HG03108 (cell line): ENCODE data around the gene PHC2.
"Not testable (repeated sequence)": the region's sequence is repeated elsewhere in the genome, so short reads cannot be mapped to it uniquely, and the experiment has no call there.

Experiments used
- ATAC-seq: cut with Tn5 transposase; IDR thresholded peaks from one replicate; pipeline ENCODE4 v1.9.1; 2021; ENCODE audit warnings: moderate library complexity; ENCODE audit not compliant: unreplicated experiment

Gene PHC2

DNA sequence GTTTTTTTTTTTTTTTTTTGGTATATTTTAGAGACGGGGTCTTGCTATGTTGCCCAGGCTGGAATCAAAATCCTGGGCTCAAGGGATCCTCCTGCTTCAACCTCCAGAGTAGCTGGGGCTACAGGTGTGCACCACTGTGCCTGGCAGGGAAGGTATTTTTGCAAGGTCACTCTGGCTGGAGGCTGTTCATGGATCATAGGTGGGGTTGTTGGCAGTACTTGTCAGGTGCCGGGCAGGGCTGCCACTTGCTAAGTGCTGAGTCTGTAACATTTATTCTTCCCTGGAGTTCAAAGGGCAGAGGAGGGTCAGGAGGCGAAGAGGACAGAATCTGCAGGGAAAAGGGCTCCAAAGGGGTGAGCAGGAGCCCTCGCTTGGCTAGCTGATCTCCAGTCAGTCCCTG lies 134.1 kb downstream of the PHC2 start:
- no peak for ATAC-seq

DNA sequence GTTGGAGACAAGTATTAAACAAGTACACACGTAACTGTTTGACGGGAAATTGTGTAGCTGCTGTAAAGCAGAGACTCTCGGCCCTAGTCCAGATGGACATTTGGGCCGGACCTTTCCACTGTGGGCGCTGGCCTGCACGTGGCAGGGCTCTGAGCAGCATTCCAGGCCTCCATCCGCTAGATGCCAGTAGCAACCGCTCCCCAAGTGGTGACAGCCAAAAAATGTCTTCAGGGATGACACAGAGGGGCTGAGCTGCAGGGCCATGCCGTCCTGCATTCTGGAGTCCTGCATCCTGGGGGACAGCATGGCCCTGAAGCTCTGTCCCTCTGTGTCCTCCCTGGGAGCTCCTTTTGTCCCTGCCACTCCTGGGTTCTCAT lies 134.8 kb downstream of the PHC2 start:
- ATAC-seq: no peak

DNA sequence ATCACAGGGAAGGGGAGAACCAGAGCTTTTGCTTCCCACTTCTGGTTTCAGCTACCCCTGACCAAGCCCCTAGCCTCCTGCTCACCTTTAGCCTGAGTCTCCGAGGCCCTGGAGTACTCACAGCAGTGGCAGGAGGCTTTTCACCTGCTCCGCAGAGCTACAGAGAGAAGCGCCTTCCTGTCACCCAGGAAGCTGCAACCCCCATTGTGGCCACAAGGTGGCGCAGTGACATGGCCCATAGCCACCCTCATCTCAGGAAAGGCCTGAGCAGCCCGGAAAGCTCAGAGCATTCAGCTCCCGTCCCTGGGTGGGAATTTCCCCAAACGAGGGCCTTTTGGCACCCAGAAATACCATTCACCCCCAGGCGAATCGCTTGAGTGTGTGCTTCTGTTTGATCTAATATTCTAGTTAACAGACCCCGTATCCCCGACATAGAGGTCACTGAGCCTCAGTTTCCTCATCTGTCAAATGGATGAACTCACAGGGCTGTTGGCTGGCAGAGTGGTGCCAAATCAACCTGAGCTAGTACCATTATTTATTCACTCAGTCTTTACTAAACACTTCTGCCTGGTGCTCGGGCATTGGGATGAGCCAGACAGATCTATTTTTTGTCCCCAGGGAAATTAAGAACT lies 135.3 kb downstream of the PHC2 start:
- peak; percentile 64 for ATAC-seq

DNA sequence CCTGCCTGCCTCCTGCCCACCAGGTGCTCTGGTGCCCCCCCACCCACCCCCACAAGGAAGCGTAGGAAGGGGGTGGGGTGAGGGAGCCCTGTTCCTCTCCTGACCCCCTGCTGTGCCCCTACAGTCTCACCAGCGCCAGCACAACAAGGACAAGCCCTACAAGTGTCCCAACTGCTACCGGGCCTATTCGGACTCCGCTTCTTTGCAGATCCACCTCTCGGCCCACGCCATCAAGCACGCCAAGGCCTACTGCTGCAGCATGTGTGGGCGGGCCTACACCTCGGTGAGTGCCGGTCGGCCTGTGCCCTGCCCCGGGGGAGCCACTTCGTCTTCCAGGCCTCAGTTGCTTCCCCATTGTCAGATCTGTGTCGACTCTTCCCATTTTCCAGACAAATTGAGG lies 135.9 kb downstream of the PHC2 start:
- no peak for ATAC-seq

DNA sequence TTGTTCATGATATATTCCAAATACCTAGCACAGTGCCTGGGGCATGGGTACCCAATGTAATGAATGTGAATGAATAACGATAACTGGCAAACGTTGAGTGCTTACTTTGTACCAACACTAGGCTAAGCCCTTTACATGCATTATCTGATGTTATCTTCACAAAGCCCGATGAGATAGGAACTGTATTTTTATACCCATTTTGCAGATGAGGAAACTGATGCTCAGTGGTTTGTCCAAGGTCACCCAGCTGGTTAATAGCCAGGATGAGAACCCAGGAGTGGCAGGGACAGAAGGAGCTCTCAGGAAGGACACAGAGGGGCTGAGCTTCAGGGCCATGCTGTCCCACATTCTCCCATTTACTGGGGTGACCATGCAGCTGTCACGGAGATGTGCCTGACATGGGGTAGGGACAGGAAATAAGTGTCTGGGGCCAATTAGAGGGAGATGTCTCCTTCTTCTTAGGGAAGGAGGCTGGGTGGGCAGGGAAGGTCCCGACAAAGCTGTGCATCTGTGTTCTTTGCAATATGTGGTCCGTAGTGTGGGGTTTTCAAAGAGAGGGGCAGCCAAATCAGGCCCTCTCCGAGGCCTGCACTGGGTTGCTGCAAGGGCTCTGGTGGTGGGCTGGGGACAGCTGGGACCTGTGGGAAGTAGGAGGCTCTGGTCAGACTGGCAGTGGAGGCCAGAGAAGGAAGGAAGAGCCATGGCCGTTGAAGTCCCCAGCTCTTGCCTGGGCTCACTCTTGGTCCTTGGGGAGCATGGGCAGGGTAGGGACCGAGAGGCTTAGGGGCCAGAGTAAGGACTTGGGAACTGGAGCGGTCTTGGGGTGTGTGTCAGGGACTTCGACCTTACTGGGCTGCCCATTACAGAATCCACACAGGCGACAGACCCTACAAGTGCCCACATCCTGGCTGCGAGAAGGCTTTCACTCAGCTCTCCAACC lies 136.6 kb downstream of the PHC2 start:
- no peak for ATAC-seq

DNA sequence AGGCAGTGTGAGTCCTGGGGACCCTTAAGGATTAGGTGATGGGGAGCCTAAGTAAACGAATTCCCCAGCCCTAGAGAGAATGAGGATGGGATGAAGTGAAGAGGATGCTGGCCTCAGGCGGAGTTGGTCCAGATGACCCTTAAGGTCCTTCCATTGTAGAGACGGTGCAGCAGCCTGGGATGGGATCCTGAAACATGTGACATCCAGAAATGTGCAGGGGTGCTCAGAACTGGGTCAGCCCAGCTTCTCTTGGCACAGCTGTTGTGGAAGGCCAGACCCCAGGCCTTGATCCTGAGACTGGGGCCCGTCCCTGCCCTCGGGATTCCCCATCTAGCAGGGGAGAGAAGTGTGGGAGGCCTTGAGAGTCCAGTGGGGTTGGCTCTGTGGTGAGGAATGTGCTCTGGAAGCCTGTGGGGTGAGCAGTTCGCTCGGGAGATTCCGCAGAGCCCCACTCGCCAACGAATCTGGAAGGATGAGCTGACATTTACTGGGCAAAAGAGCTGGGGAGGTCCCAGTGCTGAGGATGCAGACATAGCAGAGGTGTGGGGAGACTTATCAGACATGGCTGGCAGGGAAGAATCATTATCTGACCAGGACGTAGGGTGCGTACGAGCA lies 138.1 kb downstream of the PHC2 start:
- ATAC-seq: no peak

DNA sequence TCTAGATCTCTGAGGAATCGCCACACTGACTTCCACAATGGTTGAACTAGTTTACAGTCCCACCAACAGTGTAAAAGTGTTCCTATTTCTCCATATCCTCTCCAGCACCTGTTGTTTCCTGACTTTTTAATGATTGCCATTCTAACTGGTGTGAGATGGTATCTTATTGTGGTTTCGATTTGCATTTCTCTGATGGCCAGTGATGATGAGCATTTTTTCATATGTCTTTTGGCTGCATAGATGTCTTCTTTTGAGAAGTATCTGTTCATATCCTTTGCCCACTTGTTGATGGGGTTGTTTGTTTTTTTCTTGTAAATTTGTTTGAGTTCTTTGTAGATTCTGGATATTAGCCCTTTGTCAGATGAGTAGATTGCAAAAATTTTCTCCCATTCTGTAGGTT lies 140.3 kb downstream of the PHC2 start:
- ATAC-seq: not testable (repeated sequence)

DNA sequence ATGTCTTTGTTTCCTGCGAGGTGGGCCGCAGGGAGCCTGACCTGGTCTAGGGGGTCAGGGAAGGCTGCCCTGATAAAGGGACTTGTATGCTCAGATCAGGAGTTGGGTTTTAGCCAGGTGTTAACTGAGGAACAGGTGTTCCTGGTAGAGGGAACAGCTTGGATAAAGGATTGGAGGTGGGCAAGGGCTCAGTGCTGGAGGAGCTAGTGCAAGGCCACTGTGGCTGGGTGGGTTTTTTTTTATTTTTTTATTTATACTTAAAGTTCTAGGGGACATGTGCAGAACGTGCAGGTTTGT lies 141.1 kb downstream of the PHC2 start:
- no peak for ATAC-seq

DNA sequence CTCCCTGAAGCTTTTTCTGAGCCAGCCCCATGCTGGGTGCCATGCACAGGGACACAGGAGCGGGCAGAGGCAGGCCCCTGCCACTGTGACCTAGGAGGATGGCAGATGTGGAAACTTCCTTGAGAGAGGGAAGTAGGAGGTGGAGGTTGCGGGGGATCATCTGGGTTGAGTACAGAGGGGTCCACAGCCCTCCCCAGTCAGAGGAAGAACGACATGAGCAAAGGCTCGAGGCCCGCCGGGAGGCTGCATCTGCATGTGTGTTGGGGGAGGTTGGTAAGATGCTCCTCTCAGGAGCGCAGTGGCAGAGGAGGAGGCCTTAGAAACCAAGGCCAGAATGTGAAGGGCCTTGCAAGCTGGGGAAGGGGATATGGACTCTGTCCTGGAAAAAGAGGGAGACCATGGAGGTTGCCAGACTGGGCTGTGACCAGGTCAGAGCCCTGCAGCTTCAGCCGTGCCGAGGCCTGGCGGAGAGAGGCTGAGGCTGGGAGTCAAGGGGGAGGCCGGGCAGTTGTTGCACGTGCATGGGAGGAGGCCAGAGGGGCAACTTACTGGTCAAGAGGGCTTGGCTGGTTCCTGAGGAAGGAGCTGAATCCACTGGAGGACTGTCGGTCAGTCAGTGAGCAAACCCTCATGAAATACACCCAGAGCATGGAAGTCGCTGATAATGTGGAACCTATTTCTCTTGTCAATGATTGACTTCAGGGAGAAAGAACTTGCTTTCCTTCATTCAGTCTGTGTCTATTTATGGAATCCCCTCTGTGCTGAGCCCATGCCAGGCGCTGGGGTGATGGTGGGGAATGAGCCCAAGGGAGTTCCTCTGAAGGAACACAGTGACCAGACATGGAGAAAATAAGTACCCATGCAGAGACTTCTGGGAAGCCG lies 141.7 kb downstream of the PHC2 start:
- ATAC-seq: no peak

DNA sequence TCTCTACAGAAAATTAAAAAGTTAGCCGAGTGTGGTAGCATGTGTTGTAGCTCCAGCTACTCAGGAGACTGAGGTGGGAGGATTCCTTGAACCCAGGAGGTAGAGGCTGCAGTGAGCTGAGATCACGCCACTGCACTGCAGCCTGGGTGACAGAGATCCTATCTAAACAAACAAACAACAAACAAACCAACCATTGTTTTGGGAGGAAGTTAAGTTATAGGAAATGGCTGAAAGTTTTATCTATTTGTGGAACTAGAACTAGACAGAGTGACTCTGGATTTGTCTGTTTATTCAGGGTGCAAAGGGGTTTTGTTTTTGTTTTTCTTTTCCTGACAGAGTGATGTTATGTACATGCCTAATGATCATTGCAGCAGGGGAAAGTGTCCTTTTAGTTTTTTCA lies 143.6 kb downstream of the PHC2 start:
- ATAC-seq: no peak

DNA sequence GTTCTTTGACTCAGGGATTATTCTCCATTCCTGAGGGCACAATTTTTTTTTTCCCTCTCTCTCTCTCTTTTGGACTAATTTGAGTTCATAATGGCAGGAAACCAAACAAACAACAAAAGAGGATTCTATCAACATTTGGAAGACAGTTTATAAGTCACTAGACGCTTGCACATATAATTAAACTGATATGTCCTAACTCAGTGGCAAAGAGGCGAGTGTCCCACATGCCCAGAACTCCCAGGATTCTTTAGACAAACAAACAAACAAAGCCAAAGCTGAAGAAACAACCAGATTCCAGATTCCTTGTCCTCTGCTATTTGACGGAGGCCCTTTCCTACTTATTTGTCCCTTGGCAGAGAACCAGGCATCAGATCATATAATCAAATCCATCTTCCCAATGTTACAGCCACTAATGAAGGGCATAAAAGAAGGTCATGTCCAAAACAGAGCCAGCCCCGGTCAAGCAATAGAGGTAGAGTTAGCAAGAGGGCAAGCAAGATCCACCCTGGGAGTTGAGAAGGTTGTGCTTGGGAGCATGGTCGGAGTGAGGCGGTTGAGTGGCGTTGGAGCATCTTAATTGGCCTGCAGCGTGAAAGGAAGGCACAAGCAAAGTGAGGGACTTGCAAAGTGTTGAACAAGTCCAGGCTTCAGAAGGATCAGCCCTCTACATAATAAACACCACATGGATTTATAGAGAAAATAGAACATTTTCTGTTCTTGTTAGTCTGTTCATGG lies 144.3 kb downstream of the PHC2 start:
- no peak for ATAC-seq

DNA sequence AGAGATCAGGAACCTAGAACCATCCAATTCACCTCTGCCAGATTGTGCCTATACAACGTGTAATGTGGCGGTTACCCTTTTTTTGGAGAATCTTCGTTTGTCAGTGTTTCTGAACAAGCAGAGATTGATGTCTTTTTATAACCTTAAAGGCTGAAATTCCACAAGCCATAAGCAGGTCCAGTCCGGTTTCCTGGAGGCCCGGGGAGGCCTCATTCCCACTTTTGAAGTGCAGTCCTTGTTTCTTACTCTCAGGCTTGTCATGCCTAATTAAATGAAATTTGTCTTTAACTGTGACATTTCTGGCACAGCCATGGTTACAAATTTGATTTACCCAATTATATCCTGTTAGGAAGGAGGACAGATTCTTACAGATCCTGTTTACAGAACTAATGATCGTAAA lies 146.8 kb downstream of the PHC2 start:
- ATAC-seq: no peak

DNA sequence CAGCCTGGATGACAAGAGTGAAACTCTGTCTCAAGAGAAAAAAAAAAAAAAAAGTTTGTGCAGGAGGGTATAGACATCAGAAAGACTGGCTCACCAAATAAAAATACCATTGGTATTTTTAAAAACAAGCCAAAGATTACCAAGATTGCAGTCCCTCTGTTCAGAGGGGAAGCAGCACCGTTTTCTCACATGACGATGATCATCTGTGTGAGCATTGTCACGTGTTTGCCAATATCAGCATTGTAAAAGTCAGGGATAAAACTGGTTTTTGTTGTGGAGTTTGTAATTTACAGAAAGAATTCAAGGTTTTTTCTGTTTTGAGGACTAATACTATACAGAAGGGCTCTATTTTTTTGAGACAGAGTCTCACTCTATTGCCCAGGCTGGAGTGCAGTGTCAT lies 148.1 kb downstream of the PHC2 start:
- ATAC-seq: no peak

DNA sequence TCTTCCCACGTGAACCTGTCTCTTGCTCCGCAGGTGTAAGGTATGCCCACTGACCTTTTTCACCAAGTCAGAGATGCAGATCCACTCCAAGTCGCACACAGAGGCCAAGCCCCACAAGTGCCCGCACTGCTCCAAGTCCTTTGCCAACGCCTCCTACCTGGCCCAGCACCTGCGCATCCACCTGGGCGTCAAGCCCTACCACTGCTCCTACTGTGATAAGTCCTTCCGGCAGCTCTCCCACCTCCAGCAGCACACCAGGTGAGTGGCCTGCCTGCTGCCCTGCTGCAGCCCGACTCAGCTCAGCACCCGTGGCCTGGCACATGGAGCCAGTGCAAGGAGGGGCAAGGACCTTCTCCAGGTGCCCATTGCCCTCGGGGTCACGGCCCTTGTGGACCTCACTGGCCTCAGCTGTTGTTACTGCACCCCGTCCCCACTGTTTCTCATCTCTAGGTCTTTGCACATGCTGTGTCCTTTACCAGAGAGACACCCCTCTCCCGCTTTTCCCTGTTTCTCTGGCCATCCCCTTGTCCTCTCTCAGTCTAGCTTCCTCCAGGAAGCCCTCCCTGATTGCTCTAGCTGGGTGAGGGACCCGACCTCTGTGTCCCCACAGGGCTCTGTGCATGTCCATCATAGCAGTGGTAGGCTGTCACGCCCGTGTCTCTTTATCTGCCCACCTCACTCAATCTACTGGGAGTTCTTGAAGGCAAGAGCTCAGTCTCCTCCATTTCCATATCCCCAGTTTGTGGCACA lies 149.2 kb downstream of the PHC2 start:
- ATAC-seq: no peak

DNA sequence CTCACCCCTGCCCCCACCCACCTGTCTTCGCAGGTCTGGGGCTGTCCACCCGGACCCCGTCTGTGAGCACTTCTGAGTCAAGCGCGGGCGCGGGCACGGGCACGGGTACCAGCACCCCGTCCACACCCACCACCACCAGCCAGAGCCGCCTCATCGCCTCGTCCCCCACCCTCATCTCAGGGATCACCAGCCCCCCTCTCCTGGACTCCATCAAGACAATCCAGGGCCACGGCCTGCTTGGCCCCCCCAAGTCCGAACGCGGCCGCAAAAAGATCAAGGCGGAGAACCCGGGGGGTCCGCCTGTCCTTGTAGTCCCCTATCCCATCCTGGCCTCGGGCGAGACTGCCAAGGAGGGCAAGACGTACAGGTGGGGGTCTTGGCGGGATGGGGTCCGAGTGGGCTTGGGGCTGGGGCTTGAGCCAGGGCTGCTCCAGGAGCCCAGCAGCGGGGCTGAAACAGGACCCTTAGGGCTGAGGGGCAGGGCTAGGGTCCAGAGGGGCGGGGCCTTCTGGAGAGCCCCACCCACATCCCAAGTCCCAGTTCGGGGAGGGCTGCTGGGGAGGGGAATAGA lies 150.7 kb downstream of the PHC2 start:
- ATAC-seq: no peak

DNA sequence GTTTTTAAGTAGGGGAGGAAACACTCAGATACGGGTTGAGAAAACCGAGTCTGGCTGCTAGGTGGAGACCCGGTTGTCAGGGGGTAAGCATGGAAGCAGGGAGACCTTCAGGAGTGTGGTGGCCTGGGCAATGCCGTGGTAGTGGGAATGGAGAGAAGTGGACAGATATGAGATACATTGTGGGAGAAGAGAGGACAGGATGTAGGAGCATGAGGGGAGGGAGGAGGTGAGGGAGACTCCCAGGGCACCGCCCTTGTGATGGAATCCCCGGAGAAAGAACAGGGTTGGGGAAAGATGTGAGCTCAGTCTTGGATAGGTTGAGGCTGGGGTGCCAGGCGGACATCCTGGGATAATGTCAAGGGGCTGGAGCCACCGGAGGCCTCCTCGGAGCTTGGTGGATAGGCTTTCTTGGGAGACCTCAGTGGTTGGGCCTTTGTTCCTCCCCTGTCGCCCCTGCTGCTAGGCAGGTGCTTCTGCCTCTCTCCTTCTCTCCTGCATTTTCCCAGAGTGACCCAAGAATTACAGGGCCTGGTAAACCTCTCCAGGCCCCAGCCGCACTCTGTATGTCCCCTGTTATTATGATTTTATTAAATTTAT lies 153.3 kb downstream of the PHC2 start:
- ATAC-seq: no peak

DNA sequence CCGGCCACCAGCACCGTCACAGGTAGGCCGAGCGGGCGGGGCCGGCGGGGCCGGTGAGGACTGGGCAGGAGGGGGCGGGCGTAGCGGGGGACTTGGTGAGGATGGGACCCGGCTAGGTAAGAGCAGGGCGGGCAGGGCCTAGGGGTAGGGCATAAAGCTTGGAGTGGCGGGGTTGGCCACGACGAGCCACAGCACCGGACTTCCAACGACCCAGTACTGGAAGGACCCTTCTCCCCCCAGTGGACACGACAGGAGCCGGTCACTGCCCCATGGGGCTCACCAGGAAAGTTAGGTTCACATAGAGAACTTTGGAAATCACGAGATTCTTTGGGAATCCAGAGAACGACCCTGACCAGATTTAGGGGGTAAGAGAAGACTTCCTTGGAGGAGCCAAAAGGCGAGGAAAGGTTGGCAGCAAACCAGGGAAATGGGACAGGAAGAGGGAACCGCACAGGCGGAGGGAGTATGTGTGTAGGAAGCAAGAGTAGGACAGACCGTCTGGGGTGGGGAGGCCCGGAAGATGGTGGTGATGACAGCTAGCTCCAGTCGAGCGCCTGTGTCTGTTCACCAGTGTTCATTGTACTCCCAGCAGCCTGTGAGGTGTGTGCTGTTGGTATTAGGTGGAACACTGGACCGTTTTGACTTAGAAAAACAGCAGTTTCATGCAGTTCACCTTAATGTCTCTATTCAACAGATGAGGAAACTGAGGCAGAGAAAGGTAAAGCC lies 154.2 kb downstream of the PHC2 start:
- ATAC-seq: no peak

DNA sequence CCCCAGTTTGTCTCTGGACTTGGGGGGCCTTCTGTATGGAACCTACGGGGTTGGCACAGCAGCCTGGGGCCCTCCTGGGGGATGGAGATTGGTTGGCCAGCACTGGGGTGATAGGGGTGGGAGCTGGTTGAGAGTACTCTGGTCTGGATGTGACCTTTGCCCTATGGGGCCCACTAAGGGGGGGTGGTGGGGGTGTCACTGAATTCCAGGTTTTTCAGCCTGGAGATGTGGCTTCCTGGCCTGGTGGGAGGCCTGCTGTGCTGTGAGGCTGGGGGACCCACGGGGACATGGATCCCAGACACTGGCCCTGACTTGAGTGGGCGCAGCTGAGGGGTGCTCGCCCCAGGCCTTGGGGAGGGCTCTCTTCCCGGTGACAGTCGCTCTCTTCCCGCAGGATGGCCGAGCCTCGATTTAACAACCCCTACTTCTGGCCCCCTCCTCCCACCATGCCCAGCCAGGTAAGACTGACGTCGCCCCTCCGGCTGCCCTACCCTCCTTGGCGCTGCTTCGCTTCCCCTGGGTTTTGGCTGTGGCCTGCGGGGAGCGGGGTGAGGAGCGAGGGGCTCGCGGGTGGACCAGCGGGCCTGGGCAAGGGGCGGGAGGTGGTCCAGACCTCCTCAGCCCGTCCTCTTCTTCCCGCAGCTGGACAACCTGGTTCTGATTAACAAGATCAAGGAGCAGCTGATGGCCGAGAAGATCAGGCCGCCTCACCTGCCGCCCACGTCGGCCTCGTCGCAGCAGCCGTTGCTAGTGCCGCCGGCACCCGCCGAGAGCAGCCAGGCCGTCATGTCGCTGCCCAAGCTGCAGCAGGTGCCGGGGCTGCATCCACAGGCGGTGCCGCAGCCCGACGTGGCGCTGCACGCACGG lies 155.0 kb downstream of the PHC2 start:
- no peak for ATAC-seq
